Left renal pelvis (tissue), 4 donors: Measurements from ENCODE around the gene BTBD9. TPM values are rescaled to one million over a fixed set of nuclear protein-coding genes. Genes with fewer than 3 reads are reported as not detected.

Experiments used
- DNase-seq, 4 donors: peaks; one replicate each; pipeline ENCODE4 v3.0.0-alpha.2; 2013; ENCODE audit warnings: low read depth in 4 of 4, low spot score in 3 of 4
- polyA plus RNA-seq, 4 donors: library from polyadenylated mRNA; unstranded; fragments of 120-200 nt; gene quantifications; one replicate each; pipeline ENCODE4 v1.2.1, GENCODE V29; 2013; ENCODE audit not compliant: insufficient read length in 4 of 4

BTBD9 gene
- polyA plus RNA-seq, 4 donors, result 12.0 to 15.9 (median 12.5) TPM

DNA sequence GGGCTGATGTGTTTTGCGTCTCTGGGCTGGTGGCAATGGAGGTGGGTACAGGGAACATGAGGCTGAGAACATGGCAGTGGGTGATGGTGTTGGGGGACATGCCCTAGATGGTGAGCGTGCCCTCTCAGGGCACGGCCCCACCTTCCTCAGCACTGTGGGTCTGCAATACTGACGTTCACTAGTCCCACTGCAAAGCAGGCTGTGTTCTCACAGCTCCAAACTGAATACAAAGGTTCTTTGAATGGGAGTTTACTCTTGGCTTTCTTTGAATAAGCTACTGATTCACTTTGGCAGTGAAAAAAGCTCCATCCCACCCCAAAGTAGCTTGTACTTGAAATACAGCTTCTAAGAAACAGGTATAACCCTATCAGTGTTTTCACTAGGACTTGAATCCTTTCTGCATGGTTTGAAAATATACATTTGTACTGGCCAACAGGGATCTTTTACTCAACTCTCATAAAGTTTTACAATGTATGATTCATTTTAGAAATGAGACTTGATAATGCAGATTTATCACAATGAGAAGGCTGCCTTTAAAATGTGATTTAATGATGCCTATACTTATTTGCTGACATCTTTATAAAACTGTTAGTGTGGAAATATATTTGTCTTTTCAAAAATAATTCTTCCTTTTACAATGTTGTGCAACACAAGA is 419.5 kb downstream of the BTBD9 start:
- no peak for DNase-seq

DNA sequence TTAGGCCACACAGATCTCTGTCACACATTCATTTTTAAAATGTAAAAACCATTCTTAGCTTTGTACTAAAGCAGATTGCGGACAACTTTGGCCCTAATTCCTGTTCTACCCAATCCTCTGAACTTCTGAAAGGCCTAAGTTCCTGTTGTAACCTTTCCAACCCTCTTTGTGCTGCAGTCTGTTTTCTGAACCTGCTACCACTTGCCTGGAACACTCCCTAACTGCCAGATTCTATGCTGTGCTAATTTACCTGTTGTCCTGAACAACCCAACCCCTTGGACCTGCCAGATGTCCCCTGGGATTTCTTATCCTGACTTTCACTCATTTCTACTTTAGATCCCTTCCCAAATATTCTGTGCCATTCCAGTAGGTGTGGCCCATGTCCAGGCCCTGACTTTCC is 421.5 kb downstream of the BTBD9 start:
- DNase-seq, result no peak

- no peak for DNase-seq
Measured at GRCh38 chr6:38216451-38216850, 423.3 kb downstream of the BTBD9 start.

DNA sequence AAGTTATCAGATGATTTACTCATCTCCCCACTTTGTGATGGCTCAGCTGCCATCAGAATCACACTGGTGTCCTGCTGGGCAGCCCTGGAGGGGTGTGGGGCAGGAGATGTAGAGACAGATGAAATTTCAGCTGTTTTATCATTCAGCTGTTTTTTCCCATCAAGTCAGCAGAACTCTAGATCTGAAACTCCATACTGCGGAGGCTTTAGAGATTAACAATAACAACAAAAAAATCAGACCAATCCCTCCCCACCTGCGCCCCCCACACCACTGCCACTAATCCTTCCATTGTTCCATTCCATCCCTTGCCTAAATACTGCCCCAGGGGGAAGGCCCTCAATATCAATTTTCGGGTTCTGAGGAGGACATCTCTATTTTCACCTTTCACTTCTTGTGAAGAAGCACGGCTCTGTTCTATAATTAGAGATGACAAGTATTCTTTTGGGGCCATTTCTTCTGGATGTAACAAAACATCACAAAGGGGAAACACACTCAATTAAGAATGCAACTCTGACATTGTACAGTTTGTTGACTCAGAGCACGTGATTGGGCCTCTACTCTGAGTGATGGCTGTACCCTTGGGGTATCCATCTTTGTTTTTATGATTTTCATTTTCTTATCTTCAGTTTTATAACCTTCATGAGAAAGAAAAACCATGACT is 423.9 kb downstream of the BTBD9 start:
- no peak for DNase-seq

DNA sequence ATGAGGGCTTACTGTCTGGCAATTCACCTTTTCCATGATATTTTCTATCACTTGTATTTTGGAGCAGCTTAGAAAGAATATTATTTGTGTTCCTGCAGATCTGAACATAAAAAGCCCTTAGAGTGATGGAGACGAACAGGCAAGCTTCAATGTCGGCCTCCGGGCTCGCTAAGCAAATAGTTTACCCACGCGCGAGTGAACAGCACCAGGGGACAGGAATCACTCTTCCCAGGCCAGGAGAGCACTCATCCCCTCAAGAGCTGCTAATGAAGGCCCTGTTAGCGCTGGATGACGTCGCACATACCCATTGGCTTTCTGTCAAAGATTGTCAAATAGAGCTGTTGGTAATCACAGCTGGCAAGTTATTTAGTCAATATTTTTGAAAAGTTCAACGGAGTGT is 424.5 kb downstream of the BTBD9 start:
- DNase-seq, result no peak

DNA sequence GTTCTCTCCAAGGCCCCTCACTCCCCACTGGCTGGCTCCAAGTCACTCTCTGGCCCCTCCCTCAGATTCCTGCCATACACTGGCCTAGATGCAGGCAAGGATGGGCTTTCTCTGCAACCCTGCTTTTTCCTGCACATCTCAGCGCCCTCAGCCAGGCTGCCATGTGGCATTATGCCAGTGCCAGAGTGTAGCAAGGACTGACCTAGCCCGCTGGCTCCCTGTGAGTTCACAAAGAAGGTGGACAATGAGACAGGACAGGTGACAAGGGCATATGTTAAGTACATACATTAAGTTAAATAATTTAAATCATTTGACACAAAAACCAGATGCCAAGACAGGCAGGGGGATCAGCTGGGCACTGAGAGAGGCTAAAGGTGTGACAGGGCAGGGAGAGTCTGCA is 425.6 kb downstream of the BTBD9 start:
- DNase-seq, result no peak

DNA sequence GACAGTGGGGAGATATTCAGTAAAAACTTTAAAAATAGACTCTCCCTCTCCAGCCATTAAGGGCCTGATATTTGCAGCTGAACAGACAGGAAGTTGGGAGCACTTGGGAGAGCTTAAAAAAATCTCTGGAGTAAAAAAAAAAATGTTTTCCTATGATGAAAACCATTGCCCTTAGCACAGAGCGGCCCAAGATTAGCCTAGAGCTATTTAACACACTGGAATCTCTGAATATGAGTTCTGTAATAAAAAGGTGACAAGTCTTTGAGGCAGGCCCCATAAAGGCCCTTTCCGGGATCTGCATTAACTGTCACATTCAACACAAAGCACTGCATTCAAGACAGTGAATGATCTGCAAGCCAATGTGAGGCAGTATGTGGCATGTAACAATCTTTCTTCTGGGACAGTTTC is 426.5 kb downstream of the BTBD9 start:
- no peak for DNase-seq

GRCh38 chr6:38212579-38212978 is 427.1 kb downstream of the BTBD9 start:
- DNase-seq, result no peak

DNA sequence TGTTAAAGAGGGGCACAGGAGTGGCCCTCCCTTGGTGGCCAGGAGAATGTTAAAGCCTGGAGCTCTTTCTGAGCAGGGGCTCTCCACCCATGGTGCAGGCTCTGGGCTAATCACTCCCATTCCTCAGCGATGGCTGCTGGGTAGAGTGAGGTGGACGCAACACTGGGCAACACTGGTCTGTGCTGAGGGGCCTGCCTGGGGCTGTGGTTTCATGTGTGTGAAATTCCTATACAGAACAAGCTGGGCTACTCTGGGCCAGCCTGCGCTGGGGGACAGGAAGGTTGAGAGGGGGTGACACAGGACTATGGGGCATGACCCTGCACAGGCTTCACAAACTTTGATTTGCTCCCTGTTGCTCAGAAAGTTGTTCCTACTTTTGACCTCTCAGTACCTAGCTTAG is 427.6 kb downstream of the BTBD9 start:
- no peak for DNase-seq

- DNase-seq, result no peak
Measured at GRCh38 chr6:38209371-38210260, 430.1 kb downstream of the BTBD9 start.

GRCh38 chr6:38208028-38208427 is 431.7 kb downstream of the BTBD9 start:
- DNase-seq, result no peak

DNA sequence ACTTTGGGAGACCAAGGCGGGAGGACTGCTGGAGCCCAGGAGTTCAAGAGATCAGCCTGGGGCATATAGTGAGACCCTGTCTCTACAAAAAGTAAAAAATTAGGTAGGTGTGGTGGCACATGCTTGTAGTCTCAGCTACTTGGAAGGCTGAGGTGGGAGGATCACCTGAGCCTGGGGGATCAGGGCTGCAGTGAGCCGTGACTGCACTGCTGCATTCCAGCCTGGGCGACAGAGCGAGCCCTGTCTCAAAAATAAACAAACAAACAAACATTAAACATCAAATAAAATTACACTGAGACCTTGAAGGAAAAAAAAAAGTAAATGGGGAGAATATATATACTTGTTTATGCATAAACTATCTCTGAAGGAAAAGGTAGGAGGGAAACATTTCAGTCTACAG is 432.4 kb downstream of the BTBD9 start:
- no peak for DNase-seq

DNA sequence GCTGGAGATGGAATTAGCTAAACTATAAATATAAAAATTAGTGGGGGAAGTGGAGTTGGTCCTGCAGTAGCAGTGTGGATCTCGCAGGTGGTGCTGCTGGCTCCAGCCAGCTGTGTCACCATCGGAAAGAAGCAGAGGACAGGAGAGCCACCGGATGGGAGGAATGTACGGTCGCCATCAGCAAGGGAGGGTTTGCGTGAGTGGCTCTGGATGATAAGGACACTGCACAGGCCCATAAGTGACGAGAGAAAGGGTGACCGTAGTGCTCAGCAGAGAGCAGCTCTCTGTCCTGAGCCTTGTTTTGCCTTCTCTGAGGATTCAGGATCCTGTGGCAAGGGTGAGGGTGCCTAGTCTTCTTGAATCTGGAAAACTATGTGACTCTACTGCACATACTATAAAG is 441.5 kb downstream of the BTBD9 start:
- DNase-seq, result no peak

GRCh38 chr6:38195113-38195635 is 444.6 kb downstream of the BTBD9 start:
- no peak for DNase-seq

DNA sequence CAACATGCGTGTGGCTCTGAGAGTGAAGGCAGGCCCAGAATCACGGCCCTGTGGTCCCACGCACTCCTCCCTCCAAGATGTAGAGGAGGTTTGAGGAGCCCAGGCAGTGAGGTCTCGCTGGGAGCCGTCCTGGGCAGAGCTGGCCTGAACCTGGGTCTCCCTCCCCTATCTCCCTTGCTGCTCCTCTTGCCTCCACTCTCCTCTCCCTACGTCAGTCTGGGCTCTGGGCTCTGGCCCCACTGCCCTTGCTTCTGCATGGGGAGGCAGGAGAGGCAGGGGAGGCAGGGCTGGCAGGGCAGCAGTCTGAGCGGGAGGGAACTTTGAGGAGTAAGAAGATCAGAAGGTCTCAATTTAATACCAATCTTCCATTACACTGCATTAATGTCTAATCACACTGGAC is 445.1 kb downstream of the BTBD9 start:
- DNase-seq, result no peak

GRCh38 chr6:38194282-38194572 is 445.5 kb downstream of the BTBD9 start:
- DNase-seq, result no peak

DNA sequence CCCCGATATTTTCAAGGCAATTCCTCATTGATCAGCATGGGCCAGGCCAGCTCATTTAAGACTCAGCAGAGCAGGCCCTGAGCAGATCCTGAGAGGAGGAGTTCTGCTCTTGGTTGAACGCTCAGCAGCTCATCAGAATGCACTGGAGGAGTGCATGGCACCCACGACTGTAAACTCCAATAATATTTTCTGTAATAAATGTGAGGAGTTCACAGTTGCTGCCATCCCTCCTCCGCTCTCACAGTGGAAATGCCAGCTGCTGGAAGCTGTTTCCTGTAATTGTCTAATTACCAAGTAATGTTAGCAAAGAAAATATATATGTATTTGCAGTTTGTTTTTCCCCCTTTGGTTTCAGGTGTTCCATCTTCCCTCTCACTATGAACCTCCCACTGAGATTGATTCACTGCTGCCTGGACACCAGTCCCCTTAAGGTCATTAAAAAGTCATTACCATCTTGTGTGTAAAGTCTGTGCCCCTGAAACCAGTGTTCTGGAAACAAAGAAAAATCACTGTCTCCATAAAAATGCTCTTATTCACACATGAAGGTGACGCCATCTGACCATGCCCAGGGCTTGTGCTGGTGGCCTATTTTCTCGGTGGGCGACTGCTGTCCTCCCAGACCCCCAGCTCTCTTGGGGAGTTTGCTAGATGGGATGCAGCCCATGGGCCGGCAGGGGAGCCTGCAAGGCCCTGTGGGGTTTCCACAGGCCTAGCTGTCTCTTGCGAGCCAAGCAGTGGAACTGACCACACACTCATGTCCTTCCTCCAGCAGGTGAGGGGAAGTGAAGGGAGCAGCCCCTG is 446.0 kb downstream of the BTBD9 start:
- no peak for DNase-seq

- no peak for DNase-seq
Measured at GRCh38 chr6:38193051-38193450, 446.7 kb downstream of the BTBD9 start.

DNA sequence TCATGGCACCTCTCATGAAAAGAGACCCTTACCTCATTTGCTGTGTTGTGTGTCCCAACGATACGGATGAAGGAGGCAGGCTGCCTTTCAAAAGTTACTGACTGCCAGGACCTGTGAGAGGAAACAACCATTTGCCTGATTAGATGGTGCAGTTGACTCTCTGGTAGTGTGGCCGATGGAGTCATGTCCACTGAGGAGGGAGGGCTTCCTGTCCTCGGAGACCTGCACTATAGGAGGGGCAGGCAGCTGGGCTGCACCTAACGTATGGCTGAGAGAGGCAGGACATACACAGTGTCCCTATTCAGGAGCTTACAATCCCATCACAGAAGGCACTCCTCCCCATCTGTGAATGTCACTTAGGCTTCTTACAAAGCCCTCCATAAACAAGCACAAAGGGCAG is 447.2 kb downstream of the BTBD9 start:
- DNase-seq, result no peak

GRCh38 chr6:38192011-38192410 is 447.7 kb downstream of the BTBD9 start:
- DNase-seq, result no peak

- no peak for DNase-seq
Measured at GRCh38 chr6:38191418-38191817, 448.3 kb downstream of the BTBD9 start.
